K562 (cell line): ENCODE data around the gene SLC48A1. TPM values are rescaled to one million over a fixed set of nuclear protein-coding genes. Genes with fewer than 3 reads are reported as not detected.
A peak's percentile ranks its signal among the peaks of the same experiment; 100 is the strongest.

Source experiments
- ATAC-seq: fragments of 200-7000 bp; cut with Tn5 transposase; 3 replicates; pipeline ENCODE4 v1.9.1; 2020; ENCODE audit warnings: moderate library complexity
- BruUV-seq: library from RNA; stranded (reverse); fragments of 400-500 nt; replicated peaks from 2 replicates; lab custom pipeline; 2021; lab: Mats Ljungman, UMichigan
- CTCF ChIA-PET: fragments of 300-600 bp; formaldehyde crosslinking; extraction: SDS; loops from one replicate; lab custom pipeline; 2021; ENCODE audit warnings: low intra/inter-chr PET ratio; lab: Yijun Ruan, JAX
- POLR2A ChIA-PET: fragments of 300-600, 350-650 bp; sonication (Branson Sonifier 250); formaldehyde crosslinking; extraction: SDS; loops from one replicate; lab custom pipeline; 2021; ENCODE audit warnings: antibody characterized with exemption, inconsistent platforms; lab: Yijun Ruan, JAX
- DNase-seq, 4 experiments: peaks; one replicate each; pipeline versions ENCODE4 v3.0.0 to v3.0.0-alpha.2; 2011 to 2018; ENCODE audit warnings: low spot score in 3 of 4, mixed read lengths in 3 of 4; ENCODE audit errors: extremely low read depth in 1 of 4
- FAIRE-seq: peaks from 2 replicates; lab custom pipeline; 2011; peaks lifted over from hg19 to GRCh38; lab: Jason Lieb, UNC
- H2AFZ ChIP-seq: 2 replicates; pipeline ENCODE4 v1.6.0; 2011; ENCODE audit warnings: low read depth, low read length, control low read depth, inconsistent platforms
- H3K27ac ChIP-seq: fragments of 200-600 bp; 3 replicates; pipeline ENCODE4 v1.8.0; 2011; ENCODE audit warnings: low read depth, mild to moderate bottlenecking, control low read depth, inconsistent platforms, low read length, moderate library complexity, mixed read lengths; ENCODE audit errors: extremely low read depth
- H3K27me3 ChIP-seq, 2 experiments: fragments of 300-600 bp in 1 of 2; 2 replicates in 1 of 2; 3 replicates in 1 of 2; pipeline versions ENCODE4 v1.6.0 to v1.8.0; 2011; ENCODE audit warnings: inconsistent platforms in 2 of 2, low read length in 2 of 2, mild to moderate bottlenecking in 1 of 2, mixed read lengths in 1 of 2, moderate library complexity in 1 of 2; ENCODE audit not compliant: control insufficient read depth in 2 of 2, insufficient read depth in 2 of 2
- H3K36me3 ChIP-seq: fragments of 300-600 bp; 3 replicates; pipeline ENCODE4 v1.8.0; 2011; ENCODE audit warnings: mild to moderate bottlenecking, low read length, inconsistent platforms; ENCODE audit not compliant: control insufficient read depth, insufficient read depth
- H3K4me1 ChIP-seq, 2 experiments: fragments of 200-600 bp in 1 of 2; replicated peaks in 1 of 2; 2 replicates in 1 of 2; 3 replicates in 1 of 2; pipeline versions ENCODE4 v1.5.1 to v1.8.0; 2011; ENCODE audit warnings: inconsistent platforms in 2 of 2, low read length in 2 of 2, mild to moderate bottlenecking in 1 of 2, mixed read lengths in 1 of 2, moderate library complexity in 1 of 2; ENCODE audit not compliant: control insufficient read depth in 2 of 2, insufficient read depth in 2 of 2
- H3K4me2 ChIP-seq: 2 replicates; pipeline ENCODE4 v1.6.1; 2011; ENCODE audit warnings: low read length, control low read depth, inconsistent platforms, mixed read lengths; ENCODE audit not compliant: insufficient read depth
- H3K4me3 ChIP-seq: fragments of 200-600 bp; sonication (generic), shearing (Covaris generic); 2 replicates; pipeline ENCODE4 v1.5.1; 2016; ENCODE audit warnings: control low read depth, inconsistent platforms
- H3K79me2 ChIP-seq: fragments of 200-600 bp; 3 replicates; pipeline ENCODE4 v1.8.0; 2011; ENCODE audit warnings: low read length, inconsistent platforms; ENCODE audit not compliant: control insufficient read depth, insufficient read depth
- H3K9ac ChIP-seq, 2 experiments: 2 replicates each; pipeline versions ENCODE4 v1.6.0 to v1.6.1; 2011; ENCODE audit warnings: low read depth in 2 of 2, low read length in 2 of 2, control low read depth in 1 of 2, inconsistent platforms in 1 of 2, mild to moderate bottlenecking in 1 of 2, mixed read lengths in 1 of 2; ENCODE audit not compliant: insufficient read depth in 1 of 2
- H3K9me1 ChIP-seq: one replicate; pipeline ENCODE4 v1.6.0; 2011; ENCODE audit warnings: inconsistent platforms, mild to moderate bottlenecking, low read length, moderate library complexity; ENCODE audit not compliant: control insufficient read depth, insufficient read depth
- H3K9me3 ChIP-seq: replicated peaks from 2 replicates; pipeline ENCODE4 v1.5.1; 2011; ENCODE audit warnings: low read depth, low read length, inconsistent platforms; ENCODE audit not compliant: control insufficient read depth, insufficient read depth
- H4K20me1 ChIP-seq: replicated peaks from 2 replicates; pipeline ENCODE4 v1.6.1; 2011; ENCODE audit warnings: low read length, inconsistent platforms, mixed read lengths; ENCODE audit not compliant: control insufficient read depth, insufficient read depth
- MEIS2 ChIP-seq: fragments of 450-650 bp; IDR thresholded peaks from 2 replicates; pipeline ENCODE4 v1.6.1; 2014; ENCODE audit warnings: mild to moderate bottlenecking; ENCODE audit not compliant: partially characterized antibody
- PKNOX1 ChIP-seq: fragments of 450-650 bp; IDR thresholded peaks from 2 replicates; pipeline ENCODE4 v1.6.1; 2016
- WGBS: fragments of 100-300 bp; shearing (Covaris generic); methylation state at CpG from one replicate; pipeline ENCODE4 v1.1.6; 2016; ENCODE audit warnings: low coverage, mixed read lengths; ENCODE audit not compliant: insufficient coverage; ENCODE audit errors: missing lambda C conversion rate; 5-methylcytosine and 5-hydroxymethylcytosine counted together
- in situ Hi-C: fragments of 300-500 bp; cut with MboI; formaldehyde crosslinking; loops from 4 replicates; pipeline ENCODE4 v1.15.0; 2018; ENCODE audit warnings: inconsistent platforms, mixed read lengths
- intact Hi-C: fragments of 100-400 bp; cut with micrococcal nuclease; formaldehyde crosslinking; loops from 2 replicates; pipeline ENCODE4 v1.14.2; 2022
- polyA plus RNA-seq, 8 experiments: library from polyadenylated mRNA; depleted of rRNA in 4 of 8; stranded (reverse) in 5 of 8; unstranded in 3 of 8; fragments of >200 nt; fragmentation: Nextera tagmentation in 2 of 8; fragmentation: Illumina TruSeq in 1 of 8; extraction: Ambion mirVana in 2 of 8; extraction: Trizol in 1 of 8; gene quantifications; 2 replicates each; pipeline versions ENCODE4 v1.2.1 to v1.2.3, GENCODE V29; 2011 to 2014; ENCODE audit warnings: inconsistent platforms in 1 of 8, missing spikeins in 1 of 8
- total RNA-seq, 7 experiments: library from RNA; depleted of rRNA in 6 of 7; stranded (reverse); fragments of >200 nt in 6 of 7; fragmentation: Illumina TruSeq in 2 of 7; extraction: Trizol in 2 of 7; gene quantifications; 2 replicates each; pipeline versions ENCODE4 v1.2.1 to v1.2.3, GENCODE V29; 2011 to 2021; ENCODE audit warnings: low replicate concordance in 1 of 7
- TF ChIP-seq, protein P1 (sequence below): fragments of 250-450 bp; sonication (Bioruptor Pico); IDR thresholded peaks from 2 replicates; pipeline ENCODE4 v1.4.0; 2020; ENCODE audit warnings: mild to moderate bottlenecking, moderate library complexity, borderline replicate concordance

Gene SLC48A1
- total and polyA plus RNA-seq, 9 of the 15 experiments (the other 6 are each of a cell fraction or from before 2014, with no cell fraction given) = 10.7 to 37.5 (median 18.7) TPM

DNA sequence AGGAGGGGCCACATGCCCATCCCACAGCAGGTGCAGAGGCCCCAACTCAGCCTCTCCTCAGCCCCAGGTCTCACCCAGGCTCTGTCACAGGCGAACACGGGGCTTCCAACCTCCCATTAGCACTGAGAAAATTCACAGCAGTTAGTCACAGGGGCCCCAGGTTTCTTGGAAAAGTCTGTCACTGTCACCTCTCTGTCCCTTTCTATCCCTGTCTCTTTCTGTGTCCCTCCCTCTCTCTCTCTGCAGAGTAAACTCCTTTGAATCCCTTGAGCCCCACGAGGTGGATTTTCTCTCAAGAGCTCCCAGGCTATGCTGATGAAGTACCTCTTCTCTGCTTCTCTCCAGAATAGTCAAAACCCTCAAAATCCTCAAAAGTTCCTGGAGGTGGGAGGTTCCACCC, 33.7 kb upstream of the SLC48A1 start:
- no peak overlapping the region for H3K4me3 ChIP-seq

More for the DNA sequence above, 33.7 kb upstream of the SLC48A1 start:
- intact Hi-C loops = no loop called here
- no peaks in the 10 kb centered on the region for H4K20me1 ChIP-seq
- H3K36me3 ChIP-seq = no peaks in the 10 kb centered on the region
- no peak overlapping the region for H3K27ac ChIP-seq
- FAIRE-seq (peak; percentile 52), ATAC-seq (peak; percentile 6), DNase-seq (peak in 2 of 4 experiments; percentile 33 to 52)
- ChIA-PET POLR2A (interaction anchor here (0.6 to 3.8 kb wide), 4 partner anchors 28 to 38 kb away, joined by 3 to 11 read pairs (median 4); no protein-coding TSS in a partner anchor), CTCF (interaction anchor here (1.1 to 1.2 kb wide), 2 partner anchors 98 to 100 kb away, joined by 3 read pairs; no protein-coding TSS in a partner anchor)
- no TSS peak for BruUV-seq
- peak; percentile 24 for TF ChIP-seq MEIS2
- TF ChIP-seq, protein P1, sequence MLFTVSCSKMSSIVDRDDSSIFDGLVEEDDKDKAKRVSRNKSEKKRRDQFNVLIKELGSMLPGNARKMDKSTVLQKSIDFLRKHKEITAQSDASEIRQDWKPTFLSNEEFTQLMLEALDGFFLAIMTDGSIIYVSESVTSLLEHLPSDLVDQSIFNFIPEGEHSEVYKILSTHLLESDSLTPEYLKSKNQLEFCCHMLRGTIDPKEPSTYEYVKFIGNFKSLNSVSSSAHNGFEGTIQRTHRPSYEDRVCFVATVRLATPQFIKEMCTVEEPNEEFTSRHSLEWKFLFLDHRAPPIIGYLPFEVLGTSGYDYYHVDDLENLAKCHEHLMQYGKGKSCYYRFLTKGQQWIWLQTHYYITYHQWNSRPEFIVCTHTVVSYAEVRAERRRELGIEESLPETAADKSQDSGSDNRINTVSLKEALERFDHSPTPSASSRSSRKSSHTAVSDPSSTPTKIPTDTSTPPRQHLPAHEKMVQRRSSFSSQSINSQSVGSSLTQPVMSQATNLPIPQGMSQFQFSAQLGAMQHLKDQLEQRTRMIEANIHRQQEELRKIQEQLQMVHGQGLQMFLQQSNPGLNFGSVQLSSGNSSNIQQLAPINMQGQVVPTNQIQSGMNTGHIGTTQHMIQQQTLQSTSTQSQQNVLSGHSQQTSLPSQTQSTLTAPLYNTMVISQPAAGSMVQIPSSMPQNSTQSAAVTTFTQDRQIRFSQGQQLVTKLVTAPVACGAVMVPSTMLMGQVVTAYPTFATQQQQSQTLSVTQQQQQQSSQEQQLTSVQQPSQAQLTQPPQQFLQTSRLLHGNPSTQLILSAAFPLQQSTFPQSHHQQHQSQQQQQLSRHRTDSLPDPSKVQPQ (CRISPR knock-in tag) = no peak
- peak; percentile 59 for TF ChIP-seq PKNOX1
- peaks cover 0 to 11% of the 10 kb centered on the region in 2 experiments; a peak in 2 of 5 replicates for H3K27me3 ChIP-seq
- 4% methylated on average over 2 of the region's 3 CpGs for WGBS
- no peaks in the 10 kb centered on the region for H3K9me1 ChIP-seq
- H2AFZ ChIP-seq = peak overlapping the region; percentile 90; the same call in 1 of the 2 replicates
- in situ Hi-C loops = no loop called here
- 0 out of 2 replicates have a peak overlapping the region, but pooled peaks have one; percentile 9 for H3K4me2 ChIP-seq
- peaks cover 32 to 64% of the 10 kb centered on the region in 2 experiments for H3K4me1 ChIP-seq
- peak overlapping the region; percentile 30 to 85; a peak in 3 of 4 replicates for H3K9ac ChIP-seq
- H3K79me2 ChIP-seq = no peaks in the 10 kb centered on the region
- no peaks in the 10 kb centered on the region for H3K9me3 ChIP-seq
